Gastrocnemius medialis (tissue), 4 donors: ENCODE results near the gene THRSP. TPM values are rescaled to one million over a fixed set of nuclear protein-coding genes. Genes with fewer than 3 reads are reported as not detected.

Experiments
- ATAC-seq, 2 donors: fragments of 150-250 bp; one replicate each; pipeline ENCODE4 v1.9.1; 2016
- DNase-seq, 2 donors: peaks; one replicate each; pipeline ENCODE4 v3.0.0-alpha.2; 2019
- H3K27ac ChIP-seq, 4 donors: fragments of 200-600 bp; sonication (generic); 1 replicate in 1 of 4; 2 replicates in 3 of 4; pipeline ENCODE4 v1.5.1; 2016 to 2018; ENCODE audit warnings: mild to moderate bottlenecking in 2 of 4, moderate library complexity in 1 of 4
- H3K27me3 ChIP-seq, 3 donors: fragments of 200-600 bp; sonication (generic) in 2 of 3; 1 replicate in 1 of 3; 2 replicates in 2 of 3; pipeline versions ENCODE4 v1.5.1 to v1.6.0; 2016 to 2019; ENCODE audit warnings: mild to moderate bottlenecking in 1 of 3, moderate library complexity in 1 of 3
- H3K36me3 ChIP-seq, 2 donors: fragments of 200-600 bp; sonication (generic) in 1 of 2; one replicate each; pipeline ENCODE4 v1.5.1; 2017 to 2018
- H3K4me1 ChIP-seq, 2 donors: fragments of 200-600 bp; sonication (generic) in 1 of 2; one replicate each; pipeline ENCODE4 v1.5.1; 2016 to 2017; ENCODE audit warnings: mild to moderate bottlenecking in 2 of 2
- H3K4me3 ChIP-seq, 4 donors: fragments of 200-600 bp; sonication (generic) in 3 of 4; 1 replicate in 1 of 4; 2 replicates in 3 of 4; pipeline ENCODE4 v1.5.1; 2016 to 2019; ENCODE audit warnings: mild to moderate bottlenecking in 2 of 4
- H3K9me3 ChIP-seq, 3 donors: fragments of 200-600 bp; sonication (generic) in 2 of 3; 1 replicate in 1 of 3; 2 replicates in 2 of 3; pipeline ENCODE4 v1.5.1; 2016 to 2019
- CTCF ChIP-seq, 5 experiments: fragments of 450-650 bp in 3 of 5; fragments of 200-600 bp in 2 of 5; sonication (generic) in 2 of 5; IDR thresholded peaks in 4 of 5; conservative IDR thresholded peaks in 1 of 5; 1 replicate in 4 of 5; 2 replicates in 1 of 5; pipeline ENCODE4 v1.5.1; 2016 to 2019; ENCODE audit warnings: antibody characterized with exemption in 5 of 5, mild to moderate bottlenecking in 3 of 5, moderate library complexity in 3 of 5
- POLR2A ChIP-seq, 2 donors: fragments of 450-650 bp; IDR thresholded peaks; one replicate each; pipeline ENCODE4 v1.6.1; 2017; ENCODE audit warnings: antibody characterized with exemption in 2 of 2, mild to moderate bottlenecking in 2 of 2, moderate library complexity in 2 of 2
- in situ Hi-C, 4 donors: fragments of 200-750 bp; cut with MboI; loops; one replicate each; pipeline versions ENCODE4 v1.15.0 to v1.8.0; 2017; ENCODE audit warnings: low sequenced_read_pairs in 4 of 4
- intact Hi-C: fragments of 100-400 bp; cut with DNase I; formaldehyde crosslinking; loops from one replicate; pipeline ENCODE4 v1.15.1; 2023; ENCODE audit warnings: low total_unique reads
- total RNA-seq, 4 donors: library from RNA; depleted of rRNA; stranded (reverse); fragments of >200 nt; gene quantifications; one replicate each; pipeline versions ENCODE4 v1.1.0 to v1.2.3, GENCODE V29; 2016

The THRSP gene
- total RNA-seq, 4 donors from 2014 or later = 0.67 to 31.3 (median 14.0) TPM; not detected in 1

GRCh38 chr11:78021611-78022010, 42.0 kb upstream of the THRSP start:
- Histone ChIP-seq H3K27me3 (peaks cover 0 to 4% (median 0%) of the 10 kb centered on the region in 3 donors), H3K27ac (no peak overlapping the region), H3K9me3 (no peaks in the 10 kb centered on the region), H3K4me3 (no peak overlapping the region), H3K36me3 (no peaks in the 10 kb centered on the region), H3K4me1 (no peaks in the 10 kb centered on the region)
- ATAC-seq (no peak), DNase-seq (no peak)
- no peak for TF ChIP-seq POLR2A (IDR thresholded peaks at IDR 0.05)
- no peak for TF ChIP-seq CTCF (IDR thresholded peaks at IDR 0.05 in 4 of 5, conservative IDR thresholded peaks at IDR 0.05 in 1 of 5)
- intact Hi-C loops (no loop called here), in situ Hi-C loops (no loop called here)

GRCh38 chr11:78022397-78023396, 41.0 kb upstream of the THRSP start, which contains the start of gene KCTD14:
Gene KCTD14 (minus strand): TSS chr11:78023276. CDS start chr11:78023249, 27 bp downstream.
- intact Hi-C loops = no loop called here
- peaks cover 0 to 4% (median 0%) of the 10 kb centered on the region in 3 donors for H3K27me3 ChIP-seq
- no peak within 1 kb of the TSS for H3K27ac ChIP-seq
- H3K9me3 ChIP-seq = no peaks in the 10 kb centered on the region
- ATAC-seq (no peak), DNase-seq (no peak)
- peak within 1 kb of the TSS; percentile 29 to 46 (median 36) for H3K4me3 ChIP-seq
- no peaks in the 10 kb centered on the region for H3K36me3 ChIP-seq
- no peaks in the 10 kb centered on the region for H3K4me1 ChIP-seq
- TF ChIP-seq POLR2A (IDR thresholded peaks at IDR 0.05) (no peak), CTCF (IDR thresholded peaks at IDR 0.05 in 4 of 5, conservative IDR thresholded peaks at IDR 0.05 in 1 of 5) (no peak)
- in situ Hi-C loops = no loop called here

- H3K27me3 ChIP-seq = peaks cover 0 to 4% (median 0%) of the 10 kb centered on the region in 3 donors
- in situ Hi-C loops = no loop called here
- TF ChIP-seq POLR2A (IDR thresholded peaks at IDR 0.05) = no peak
- no peak for TF ChIP-seq CTCF (IDR thresholded peaks at IDR 0.05 in 4 of 5, conservative IDR thresholded peaks at IDR 0.05 in 1 of 5)
- ATAC-seq (no peak), DNase-seq (no peak)
- H3K9me3 ChIP-seq = no peaks in the 10 kb centered on the region
- no peaks in the 10 kb centered on the region for H3K4me1 ChIP-seq
- peak overlapping the region; percentile 29 to 46 (median 36) for H3K4me3 ChIP-seq
- intact Hi-C loops = no loop called here
- H3K36me3 ChIP-seq = no peaks in the 10 kb centered on the region
- no peak overlapping the region for H3K27ac ChIP-seq
Observed at GRCh38 chr11:78023426-78023825, 40.2 kb upstream of the THRSP start.

- H3K4me3 ChIP-seq = no peak overlapping the region
- no peaks in the 10 kb centered on the region for H3K4me1 ChIP-seq
- intact Hi-C loops = no loop called here
- no peak overlapping the region for H3K27ac ChIP-seq
- no peak for DNase-seq
- H3K36me3 ChIP-seq = no peaks in the 10 kb centered on the region
- ATAC-seq = no peak
- TF ChIP-seq CTCF (IDR thresholded peaks at IDR 0.05 in 4 of 5, conservative IDR thresholded peaks at IDR 0.05 in 1 of 5) (no peak), POLR2A (IDR thresholded peaks at IDR 0.05) (no peak)
- H3K27me3 ChIP-seq = peaks cover 0 to 4% (median 0%) of the 10 kb centered on the region in 3 donors
- H3K9me3 ChIP-seq = no peaks in the 10 kb centered on the region
- in situ Hi-C loops = no loop called here
Observed at GRCh38 chr11:78025378-78025777, 38.3 kb upstream of the THRSP start.
